ENCODE measurements around the gene NOTUM. TPM values are rescaled to one million over a fixed set of nuclear protein-coding genes. Genes with fewer than 3 reads are reported as not detected.

The NOTUM gene
- total and polyA plus RNA-seq, 9 of the 15 experiments (the other 6 are each of a cell fraction or from before 2014, with no cell fraction given): 0.03 to 14.0 (median 4.1) TPM

DNA sequence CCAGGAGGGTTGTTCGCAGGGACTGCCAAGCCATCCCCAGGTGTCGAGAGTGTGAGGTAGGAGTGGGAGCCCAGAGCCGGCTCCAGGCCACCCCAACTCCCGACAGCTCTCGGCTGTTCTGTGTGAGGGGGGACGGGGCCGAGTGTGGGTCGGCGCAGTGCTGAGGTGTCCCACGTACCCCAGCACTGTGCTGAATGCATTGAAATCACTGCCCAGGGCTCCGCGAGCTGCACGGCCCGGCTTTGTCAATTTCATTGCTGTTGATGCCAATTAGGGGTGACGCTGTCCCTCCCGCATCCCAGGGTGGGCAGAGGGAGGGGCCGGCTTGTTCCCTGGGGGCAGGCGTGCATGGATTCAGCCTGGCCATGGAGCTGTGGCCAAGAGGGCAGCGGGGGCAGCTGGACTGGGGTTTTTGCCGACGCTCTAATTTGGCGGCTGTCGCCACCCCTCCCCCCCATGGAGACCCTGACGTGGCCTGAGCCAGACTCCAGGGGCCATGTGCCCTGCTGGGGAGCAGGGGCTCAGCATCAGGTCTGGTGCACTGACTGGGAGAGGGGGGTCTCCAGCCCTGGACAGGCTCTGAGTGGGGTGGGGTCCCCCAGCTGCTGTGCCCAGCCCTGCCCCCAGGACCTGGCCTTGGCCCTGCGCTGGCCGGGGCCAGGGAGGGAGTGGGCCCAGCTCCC is 47.4 kb upstream of the NOTUM start (continued):
- no peak for TF ChIP-seq ZNF217 (CRISPR knock-in tag; IDR thresholded peaks at IDR 0.05)

- in situ Hi-C loops (cut with MboI) (no loop called here), intact Hi-C loops (cut with micrococcal nuclease) (no loop called here)
- WGBS (ENCODE audit: insufficient coverage, low coverage, missing lambda C conversion rate): 82% methylated on average over 26 of the region's 30 CpGs
- FAIRE-seq (no peak), DNase-seq (ENCODE audit: extremely low read depth in 1 of 4, low spot score in 3 of 4) (no peak), ATAC-seq (no peak)
- Histone ChIP-seq H3K79me2 (ENCODE audit: control insufficient read depth, insufficient read depth, low read length) (no peaks in the 10 kb centered on the region), H3K4me3 (no peak overlapping the region), H4K20me1 (replicated peaks; ENCODE audit: control insufficient read depth, insufficient read depth, low read length) (0 out of 2 replicates have a peak, but pooled peaks cover 4% of the 10 kb centered on the region), H3K27ac (ENCODE audit: extremely low read depth, low read depth, low read length) (no peak overlapping the region), H3K36me3 (ENCODE audit: control insufficient read depth, insufficient read depth, low read length) (no peaks in the 10 kb centered on the region; the same call in 2 of the 3 replicates), H2AFZ (ENCODE audit: low read depth, low read length) (no peak overlapping the region), H3K9ac (ENCODE audit: insufficient read depth in 1 of 2, low read depth in 2 of 2, low read length in 2 of 2) (peak overlapping the region in 1 of 2 experiments; percentile 45; a peak in 1 of 4 replicates), H3K4me1 (replicated peaks in 1 of 2; ENCODE audit: control insufficient read depth in 2 of 2, insufficient read depth in 2 of 2, low read length in 2 of 2) (peaks cover 0 to 79% of the 10 kb centered on the region in 2 experiments; a peak in 1 of 5 replicates), H3K27me3 (ENCODE audit: control insufficient read depth in 2 of 2, insufficient read depth in 2 of 2, low read length in 2 of 2) (no peaks in the 10 kb centered on the region), H3K9me3 (replicated peaks; ENCODE audit: control insufficient read depth, insufficient read depth, low read depth, low read length) (no peaks in the 10 kb centered on the region), H3K4me2 (ENCODE audit: insufficient read depth, low read length) (no peak overlapping the region), H3K9me1 (ENCODE audit: control insufficient read depth, insufficient read depth, low read length) (peaks cover 3% of the 10 kb centered on the region)
- POLR2A ChIA-PET: no interaction called here
- CTCF ChIA-PET (ENCODE audit: low intra/inter-chr PET ratio): no interaction called here
- BruUV-seq (replicated peaks): no TSS peak
- TF ChIP-seq CTCF (IDR thresholded peaks at IDR 0.05 in 2 of 3, conservative IDR thresholded peaks at IDR 0.05 in 1 of 3; ENCODE audit: insufficient read depth in 2 of 3, low read depth in 1 of 3, low read length in 3 of 3) (peak in 1 of 3 experiments; percentile 66; a peak in 2 of 6 replicates), ZNF146 (CRISPR knock-in tag; IDR thresholded peaks at IDR 0.05; ENCODE audit: unreplicated experiment) (no peak)
Measured at GRCh38 chr17:82007495-82008257, 46.7 kb upstream of the NOTUM start.
